Heart left ventricle (tissue), 13 donors: ENCODE measurements around the gene TNS3.

Experiments used
- POLR2A ChIP-seq, 2 donors: fragments of 450-650 bp; IDR thresholded peaks; one replicate each; pipeline ENCODE4 v1.6.1; 2017; ENCODE audit warnings: antibody characterized with exemption in 2 of 2, mild to moderate bottlenecking in 2 of 2, moderate library complexity in 2 of 2
- TF ChIP-seq, protein P1 (sequence below), 12 donors: fragments of 200-600 bp; sonication (generic) in 4 of 12; IDR thresholded peaks; one replicate each; pipeline versions ENCODE4 v1.5.0 to v1.8.0; 2018 to 2022; ENCODE audit warnings: antibody characterized with exemption in 12 of 12, mild to moderate bottlenecking in 5 of 12
- donor health status: ischemic (EF 13 %, LVEDD 7.1; RV severe dilation, severe dysfunction).
- donor health status: DM: no; HTN: yes; CAD: no.
- donor health status: DM: no; HTN: no; CAD: no.
- donor health status: ischemic (EF 25% LVEDD 6.9; RV normal size, moderate dysfunction).
- donor health status: ischemic (EF 25% LVEDD 5.7; RV mildly dilated, moderate dysfunction).
- donor health status: ischemic (EF 35%, LVEDD 5.7; RV mildly dilated, moderate dysfunction).
- donor health status: nonischemic (EF 11% LVEDD 7.7; RV severe dilation, severe dysfunction).
- donor health status: DM: yes; HTN: yes; CAD: no.
- donor health status: PGD.
- donor health status: ischemic (EF 29% LVEDD 5.4; RV normal size, mild dysfunction).
- donor health status: nonischemic (EF 23%, LVEDD 6.1; RV moderate dilation, normal function).

DNA sequence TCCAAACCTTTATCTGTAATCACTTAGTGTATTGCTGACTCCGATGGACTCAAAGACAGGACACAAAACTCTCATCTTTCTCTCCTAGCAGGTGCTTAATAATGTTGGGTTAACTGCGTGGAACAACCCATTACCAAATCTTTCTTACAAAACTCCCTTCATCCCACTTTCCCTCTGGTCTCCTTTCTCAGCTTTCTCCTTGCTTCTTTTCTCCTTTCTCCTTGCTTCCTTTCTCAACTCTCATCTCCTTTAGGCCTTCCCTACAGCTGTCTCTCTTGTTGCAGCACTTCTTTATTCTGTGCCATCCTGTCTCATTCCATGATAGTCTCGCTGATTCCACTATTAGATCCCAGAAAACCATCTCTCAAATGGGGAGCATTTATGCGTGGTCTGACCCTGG lies 67.5 kb downstream of the TNS3 start:
- TF ChIP-seq POLR2A (IDR thresholded peaks at IDR 0.05) = no peak
- TF ChIP-seq, protein P1, sequence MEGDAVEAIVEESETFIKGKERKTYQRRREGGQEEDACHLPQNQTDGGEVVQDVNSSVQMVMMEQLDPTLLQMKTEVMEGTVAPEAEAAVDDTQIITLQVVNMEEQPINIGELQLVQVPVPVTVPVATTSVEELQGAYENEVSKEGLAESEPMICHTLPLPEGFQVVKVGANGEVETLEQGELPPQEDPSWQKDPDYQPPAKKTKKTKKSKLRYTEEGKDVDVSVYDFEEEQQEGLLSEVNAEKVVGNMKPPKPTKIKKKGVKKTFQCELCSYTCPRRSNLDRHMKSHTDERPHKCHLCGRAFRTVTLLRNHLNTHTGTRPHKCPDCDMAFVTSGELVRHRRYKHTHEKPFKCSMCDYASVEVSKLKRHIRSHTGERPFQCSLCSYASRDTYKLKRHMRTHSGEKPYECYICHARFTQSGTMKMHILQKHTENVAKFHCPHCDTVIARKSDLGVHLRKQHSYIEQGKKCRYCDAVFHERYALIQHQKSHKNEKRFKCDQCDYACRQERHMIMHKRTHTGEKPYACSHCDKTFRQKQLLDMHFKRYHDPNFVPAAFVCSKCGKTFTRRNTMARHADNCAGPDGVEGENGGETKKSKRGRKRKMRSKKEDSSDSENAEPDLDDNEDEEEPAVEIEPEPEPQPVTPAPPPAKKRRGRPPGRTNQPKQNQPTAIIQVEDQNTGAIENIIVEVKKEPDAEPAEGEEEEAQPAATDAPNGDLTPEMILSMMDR (IDR thresholded peaks at IDR 0.05) = no peak
